ENCODE results near the gene LIPF.
A peak's percentile ranks its signal among the peaks of the same experiment; 100 is the strongest.

- TF ChIP-seq SIN3A (IDR thresholded peaks at IDR 0.05; ENCODE audit: low read depth) (no peak), FOSL1 (IDR thresholded peaks at IDR 0.05; ENCODE audit: low read depth) (no peak), CTCF (IDR thresholded peaks at IDR 0.05 in 2 of 3, conservative IDR thresholded peaks at IDR 0.05 in 1 of 3; ENCODE audit: borderline replicate concordance in 1 of 3, insufficient read depth in 1 of 3, low read depth in 2 of 3, low read length in 2 of 3) (peak; percentile 66 to 89 (median 80)), POLR2AphosphoS5 (IDR thresholded peaks at IDR 0.05; ENCODE audit: low read depth, low read length) (no peak), SP1 (IDR thresholded peaks at IDR 0.05; ENCODE audit: low read depth) (no peak), SRF (IDR thresholded peaks at IDR 0.05; ENCODE audit: low read depth) (no peak), EZH2 (IDR thresholded peaks at IDR 0.05) (no peak), JUND (IDR thresholded peaks at IDR 0.05) (no peak), ZNF274 (IDR thresholded peaks at IDR 0.05; ENCODE audit: low read depth, low read length) (no peak), POLR2A (IDR thresholded peaks at IDR 0.05; ENCODE audit: borderline replicate concordance, extremely low read depth, insufficient read depth, insufficient read length) (no peak), EZH2phosphoT487 (IDR thresholded peaks at IDR 0.05; ENCODE audit: borderline replicate concordance) (no peak), EGR1 (IDR thresholded peaks at IDR 0.05; ENCODE audit: low read depth) (no peak), ATF3 (IDR thresholded peaks at IDR 0.05) (no peak), CEBPB (IDR thresholded peaks at IDR 0.05; ENCODE audit: low read depth) (no peak)
These were observed 23.7 kb downstream of the LIPF start for GRCh38 chr10:88687853-88688467.

Data from HCT116 (cell line).